ENCODE data around the gene PDCD4. TPM values are rescaled to one million over a fixed set of nuclear protein-coding genes. Genes with fewer than 3 reads are reported as not detected.
A peak's percentile ranks its signal among the peaks of the same experiment; 100 is the strongest.

Gene PDCD4
- total and polyA plus RNA-seq, 2 of the 13 experiments (the other 11 are each of a cell fraction or from before 2014, with no cell fraction given) = 22.8 to 56.2 TPM

GRCh38 chr10:110843796-110844616 lies 27.7 kb upstream of the PDCD4 start (continued):
- no peak for TF ChIP-seq CBX5 (CRISPR knock-in tag; IDR thresholded peaks at IDR 0.05; ENCODE audit: borderline replicate concordance)
- peak; percentile 79 for TF ChIP-seq SOX5 (CRISPR knock-in tag; IDR thresholded peaks at IDR 0.05; ENCODE audit: borderline replicate concordance)
- TF ChIP-seq ZUFSP (CRISPR knock-in tag; IDR thresholded peaks at IDR 0.05; ENCODE audit: borderline replicate concordance) = no peak
- peak; percentile 54; the same call in 1 of the 2 replicates for TF ChIP-seq PHF21A (CRISPR knock-in tag; IDR thresholded peaks at IDR 0.05)
- peak; percentile 80 for TF ChIP-seq NCOA2 (CRISPR knock-in tag; IDR thresholded peaks at IDR 0.05)
- TF ChIP-seq KDM5A (IDR thresholded peaks at IDR 0.05; ENCODE audit: borderline replicate concordance, low read length) = no peak
- no peak for TF ChIP-seq ISX (CRISPR knock-in tag; conservative IDR thresholded peaks at IDR 0.05)
- TF ChIP-seq ZNF710 (CRISPR knock-in tag; IDR thresholded peaks at IDR 0.05; ENCODE audit: borderline replicate concordance) = peak; percentile 55; the same call in 1 of the 2 replicates
- TF ChIP-seq BCL6 (CRISPR knock-in tag; IDR thresholded peaks at IDR 0.05) = peak; percentile 78
- peak; percentile 28; the same call in 1 of the 2 replicates for TF ChIP-seq THAP11 (CRISPR knock-in tag; IDR thresholded peaks at IDR 0.05)
- peak; percentile 57; the same call in 1 of the 2 replicates for TF ChIP-seq ZNF292 (CRISPR knock-in tag; IDR thresholded peaks at IDR 0.05; ENCODE audit: borderline replicate concordance, low read depth)
- TF ChIP-seq HMGXB4 (CRISPR knock-in tag; IDR thresholded peaks at IDR 0.05; ENCODE audit: borderline replicate concordance in 1 of 2, low read depth in 1 of 2) = peak in 1 of 2 experiments; percentile 27; a peak in 1 of 4 replicates
- TF ChIP-seq ZNF781 (CRISPR knock-in tag; IDR thresholded peaks at IDR 0.05; ENCODE audit: borderline replicate concordance, not compliant biosample characterization) = peak; percentile 23
- no peak for TF ChIP-seq AHR (CRISPR knock-in tag; IDR thresholded peaks at IDR 0.05)
- 0 out of 2 replicates have a peak, but pooled peaks have one; percentile 31 for TF ChIP-seq KMT2A (CRISPR knock-in tag; IDR thresholded peaks at IDR 0.05)
- 0 out of 2 replicates have a peak, but pooled peaks have one; percentile 40 for TF ChIP-seq HOMEZ (CRISPR knock-in tag; IDR thresholded peaks at IDR 0.05; ENCODE audit: low read depth)
- TF ChIP-seq KDM5B (CRISPR knock-in tag; IDR thresholded peaks at IDR 0.05; ENCODE audit: borderline replicate concordance) = peak; percentile 21; the same call in 1 of the 2 replicates
- TF ChIP-seq ZSCAN9 (CRISPR knock-in tag; IDR thresholded peaks at IDR 0.05; ENCODE audit: borderline replicate concordance) = 0 out of 2 replicates have a peak, but pooled peaks have one; percentile 56
